Medulla oblongata (tissue), 1 donor: ENCODE measurements around the gene KAT2B.

Experiments used
- DNase-seq: peaks from one replicate; pipeline ENCODE4 v3.0.0-alpha.2; 2015; ENCODE audit errors: extremely low spot score

KAT2B gene

GRCh38 chr3:20096135-20096685, 56.0 kb downstream of the KAT2B start:
- no peak for DNase-seq

DNA sequence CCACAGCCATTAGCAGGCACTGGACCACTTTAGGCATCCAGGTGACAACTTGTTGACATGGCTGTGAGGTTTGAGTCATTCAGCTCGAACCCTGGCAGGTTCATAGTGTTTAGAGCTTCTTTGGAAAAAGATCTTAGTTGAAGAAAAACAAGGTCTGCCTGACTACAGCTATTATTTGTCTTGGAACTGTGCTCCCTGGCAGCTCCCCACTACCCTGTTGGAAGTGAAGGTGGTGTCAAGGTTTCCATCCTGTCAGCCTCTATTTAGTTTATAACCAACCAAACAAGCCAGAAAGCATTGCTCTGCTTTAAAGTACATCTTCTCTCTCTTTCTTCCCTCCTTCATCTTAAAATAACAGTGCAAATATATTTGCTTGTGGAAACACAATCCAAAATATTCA, 56.8 kb downstream of the KAT2B start:
- peak; percentile 18 for DNase-seq

- peak; percentile 56 for DNase-seq
Observed at GRCh38 chr3:20099060-20099459, 58.8 kb downstream of the KAT2B start.

- DNase-seq: peak; percentile 71
Observed at GRCh38 chr3:20100151-20100550, 59.9 kb downstream of the KAT2B start.

GRCh38 chr3:20101041-20101440, 60.8 kb downstream of the KAT2B start:
- DNase-seq: peak; percentile 22

GRCh38 chr3:20103731-20104130, 63.5 kb downstream of the KAT2B start:
- no peak for DNase-seq

- peak; percentile 14 for DNase-seq
Observed at GRCh38 chr3:20104167-20104661, 64.0 kb downstream of the KAT2B start.

- no peak for DNase-seq
Observed at GRCh38 chr3:20105513-20106280, 65.5 kb downstream of the KAT2B start.

DNA sequence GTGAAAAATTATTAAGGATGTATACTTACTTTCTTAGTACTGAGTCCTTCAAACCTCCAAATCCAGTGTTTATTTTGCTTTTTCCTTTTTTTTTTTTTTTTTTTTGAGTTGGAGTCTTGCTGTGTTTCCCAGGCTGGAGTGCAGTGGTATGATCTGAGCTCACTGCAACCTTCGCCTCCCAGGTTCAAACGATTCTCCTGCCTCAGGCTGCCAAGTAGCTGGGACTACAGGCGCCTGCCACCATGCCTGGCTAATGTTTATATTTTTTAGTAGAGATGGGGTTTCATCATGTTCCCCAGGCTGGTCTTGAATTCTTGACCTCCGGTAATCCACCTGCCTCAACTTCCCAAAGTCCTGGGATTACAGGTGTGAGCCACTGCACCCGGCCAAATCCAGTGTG, 67.5 kb downstream of the KAT2B start:
- no peak for DNase-seq

GRCh38 chr3:20108869-20109268, 68.6 kb downstream of the KAT2B start:
- DNase-seq: no peak

GRCh38 chr3:20110826-20111225, 70.6 kb downstream of the KAT2B start:
- DNase-seq: no peak

GRCh38 chr3:20111836-20112235, 71.6 kb downstream of the KAT2B start:
- DNase-seq: no peak

- DNase-seq: no peak
Observed at GRCh38 chr3:20121088-20121487, 80.8 kb downstream of the KAT2B start.

GRCh38 chr3:20123131-20123652, 82.9 kb downstream of the KAT2B start:
- no peak for DNase-seq

- DNase-seq: no peak
Observed at GRCh38 chr3:20125289-20125688, 85.0 kb downstream of the KAT2B start.

GRCh38 chr3:20125897-20126296, 85.7 kb downstream of the KAT2B start:
- peak; percentile 86 for DNase-seq

DNA sequence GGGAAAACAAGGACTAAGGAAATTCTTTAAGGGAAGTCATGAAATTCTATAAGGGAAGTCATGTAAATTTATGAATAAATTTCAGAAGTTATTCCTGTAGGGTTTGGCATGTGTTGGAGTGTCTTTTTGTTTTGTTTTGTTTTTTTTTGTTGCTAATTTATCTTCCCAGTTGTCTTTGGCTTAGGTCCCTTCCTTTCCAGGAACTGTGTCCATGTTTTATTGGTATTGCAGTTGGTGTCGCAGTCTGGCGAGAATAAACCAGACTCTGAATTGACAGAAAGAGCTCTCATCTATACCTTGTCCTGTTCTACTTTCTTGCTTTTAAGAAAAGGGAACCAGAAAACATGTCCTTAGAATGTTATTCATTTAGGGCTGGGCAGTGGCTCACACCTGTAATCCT, 88.1 kb downstream of the KAT2B start:
- DNase-seq: no peak

GRCh38 chr3:20130106-20130505, 89.9 kb downstream of the KAT2B start:
- peak; percentile 57 for DNase-seq

DNA sequence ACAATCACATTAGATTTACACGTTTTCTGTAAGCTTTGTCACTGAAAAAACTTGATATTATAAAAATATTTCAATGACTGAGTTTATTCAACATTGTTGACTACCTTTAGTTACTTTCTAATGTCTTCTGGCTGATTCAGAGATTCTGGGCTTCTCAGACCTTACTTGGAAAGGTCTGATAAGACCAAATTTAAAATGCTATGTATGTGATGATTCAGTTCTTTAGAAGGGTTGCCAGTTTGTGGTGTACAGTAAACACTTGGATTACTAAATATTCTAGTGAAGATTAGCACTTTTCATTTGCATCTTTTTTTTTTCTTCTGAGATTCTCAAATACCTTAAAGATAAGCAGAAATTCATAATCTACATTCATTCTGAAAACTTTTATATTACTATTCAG, 96.0 kb downstream of the KAT2B start:
- DNase-seq: no peak

GRCh38 chr3:20137647-20138046, 97.4 kb downstream of the KAT2B start:
- no peak for DNase-seq

DNA sequence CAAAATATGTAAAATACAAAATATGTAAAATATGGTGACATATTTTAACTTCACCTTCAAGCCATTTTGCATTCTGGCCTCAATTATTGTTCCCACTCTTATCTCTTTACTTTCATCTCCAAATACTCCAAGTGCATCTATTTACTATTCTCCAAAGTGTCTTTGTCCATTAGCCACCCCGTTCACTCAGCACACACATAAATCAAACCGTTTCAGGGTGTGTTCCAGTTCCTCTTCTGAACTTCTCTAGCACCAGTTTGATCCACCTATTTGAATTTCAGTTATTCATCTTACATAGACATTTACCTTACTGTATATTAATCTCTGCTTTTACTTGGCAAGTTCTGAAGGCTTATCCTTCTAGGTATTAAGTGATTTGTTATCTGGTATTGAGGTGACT, 100.6 kb downstream of the KAT2B start:
- peak; percentile 15 for DNase-seq

DNA sequence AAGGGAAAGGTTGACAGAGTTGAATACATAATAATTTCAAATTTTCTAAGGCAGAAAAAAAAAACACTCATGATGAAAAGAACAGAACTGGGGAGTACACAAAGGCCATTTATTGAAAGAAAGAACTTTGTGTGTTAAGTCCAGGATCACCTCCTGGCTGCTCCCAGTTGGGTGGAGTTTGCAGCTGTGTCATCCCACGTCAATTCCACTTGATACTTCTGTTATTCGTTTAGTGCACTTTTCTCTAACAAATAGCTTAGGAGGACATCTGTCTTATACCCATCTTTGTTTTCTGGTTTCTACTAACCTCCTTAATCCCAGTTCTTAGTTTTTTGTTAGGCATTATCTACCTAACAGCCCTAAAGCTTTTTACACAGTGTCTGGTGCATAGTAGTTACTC, 101.1 kb downstream of the KAT2B start:
- peak; percentile 67 for DNase-seq

- DNase-seq: peak; percentile 93
Observed at GRCh38 chr3:20141851-20142250, 101.6 kb downstream of the KAT2B start.
